Uterus (tissue), 2 donors: ENCODE measurements around the gene SEMA6B.

Experiments used
- CTCF ChIP-seq, 4 experiments: fragments of 200-600 bp in 2 of 4; fragments of 450-650 bp in 2 of 4; sonication (generic) in 2 of 4; IDR thresholded peaks; one replicate each; pipeline ENCODE4 v1.5.1; 2016 to 2019; ENCODE audit warnings: antibody characterized with exemption in 4 of 4, mild to moderate bottlenecking in 2 of 4, moderate library complexity in 1 of 4
- POLR2A ChIP-seq, 2 donors: fragments of 450-650 bp; IDR thresholded peaks; one replicate each; pipeline ENCODE4 v1.6.1; 2016; ENCODE audit warnings: antibody characterized with exemption in 2 of 2, mild to moderate bottlenecking in 1 of 2, moderate library complexity in 1 of 2

- TF ChIP-seq CTCF (IDR thresholded peaks at IDR 0.05) (no peak), POLR2A (IDR thresholded peaks at IDR 0.05) (no peak)
These were observed 28.8 kb upstream of the SEMA6B start for GRCh38 chr19:4588291-4588761.
